Fibroblast of skin of left quadriceps (primary cell): ENCODE measurements around the gene MCRIP2.

Experiments used
- DNase-seq, 2 experiments: peaks; one replicate each; pipeline ENCODE4 v3.0.0-alpha.2; 2013; ENCODE audit warnings: low read depth in 2 of 2

Gene MCRIP2

DNA sequence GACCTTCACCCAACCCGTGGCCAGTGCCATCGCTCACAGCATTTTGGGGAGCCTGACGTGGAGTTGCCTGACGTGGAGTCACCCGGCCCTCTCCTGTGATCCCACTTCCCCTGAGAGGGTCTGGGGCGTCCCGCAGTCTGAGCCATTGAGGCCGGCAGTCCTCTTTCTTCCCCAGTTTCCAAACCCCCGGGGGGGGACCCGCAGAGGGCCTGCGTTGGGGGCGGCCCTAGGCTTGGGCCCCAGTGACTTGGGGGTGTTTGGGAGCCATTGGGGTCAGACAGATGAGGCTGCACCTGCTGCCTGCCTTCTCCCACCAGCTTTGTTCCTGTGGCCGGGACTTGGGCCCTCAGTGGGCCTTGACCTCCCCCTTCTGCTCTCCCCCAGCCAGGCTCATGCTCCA lies 28.0 kb downstream of the MCRIP2 start:
- DNase-seq = no peak

DNA sequence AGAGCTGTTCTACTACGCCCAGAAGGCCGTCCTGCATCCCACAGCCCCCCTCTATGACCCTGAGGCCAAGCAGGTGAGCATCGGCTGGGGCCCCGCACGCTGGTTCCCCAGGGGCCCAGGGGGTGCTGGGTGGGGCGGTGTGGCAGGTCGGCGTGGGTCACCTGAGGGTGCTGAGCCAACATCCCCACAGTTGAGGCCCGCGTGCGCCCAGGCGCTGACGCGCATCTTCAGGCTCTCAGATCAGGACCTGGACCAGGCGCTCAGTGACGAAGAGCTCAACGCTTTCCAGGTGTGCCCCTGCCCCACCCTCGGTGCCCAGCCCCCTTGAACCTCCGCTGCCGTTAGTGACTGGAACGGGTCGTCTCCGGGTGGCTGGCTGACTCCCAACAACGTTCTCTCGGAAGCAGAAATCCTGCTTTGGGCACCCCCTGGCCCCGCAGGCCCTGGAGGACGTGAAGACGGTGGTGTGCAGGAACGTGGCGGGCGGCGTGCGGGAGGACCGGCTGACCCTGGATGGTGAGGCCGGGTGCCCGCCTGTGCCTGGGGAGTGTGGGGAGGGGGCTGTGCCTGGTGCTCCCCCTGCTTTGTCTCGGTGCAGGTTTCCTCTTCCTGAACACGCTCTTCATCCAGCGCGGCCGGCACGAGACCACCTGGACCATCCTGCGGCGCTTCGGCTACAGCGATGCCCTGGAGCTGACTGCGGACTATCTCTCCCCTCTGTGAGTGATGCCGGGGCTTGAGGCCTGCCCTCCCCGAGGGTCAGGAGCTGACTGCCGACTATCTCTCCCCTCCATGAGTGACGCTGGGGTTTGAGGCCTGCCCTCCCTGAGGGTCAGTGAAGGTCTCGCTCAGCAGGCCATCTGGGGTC lies 29.1 kb downstream of the MCRIP2 start:
- no peak for DNase-seq

DNA sequence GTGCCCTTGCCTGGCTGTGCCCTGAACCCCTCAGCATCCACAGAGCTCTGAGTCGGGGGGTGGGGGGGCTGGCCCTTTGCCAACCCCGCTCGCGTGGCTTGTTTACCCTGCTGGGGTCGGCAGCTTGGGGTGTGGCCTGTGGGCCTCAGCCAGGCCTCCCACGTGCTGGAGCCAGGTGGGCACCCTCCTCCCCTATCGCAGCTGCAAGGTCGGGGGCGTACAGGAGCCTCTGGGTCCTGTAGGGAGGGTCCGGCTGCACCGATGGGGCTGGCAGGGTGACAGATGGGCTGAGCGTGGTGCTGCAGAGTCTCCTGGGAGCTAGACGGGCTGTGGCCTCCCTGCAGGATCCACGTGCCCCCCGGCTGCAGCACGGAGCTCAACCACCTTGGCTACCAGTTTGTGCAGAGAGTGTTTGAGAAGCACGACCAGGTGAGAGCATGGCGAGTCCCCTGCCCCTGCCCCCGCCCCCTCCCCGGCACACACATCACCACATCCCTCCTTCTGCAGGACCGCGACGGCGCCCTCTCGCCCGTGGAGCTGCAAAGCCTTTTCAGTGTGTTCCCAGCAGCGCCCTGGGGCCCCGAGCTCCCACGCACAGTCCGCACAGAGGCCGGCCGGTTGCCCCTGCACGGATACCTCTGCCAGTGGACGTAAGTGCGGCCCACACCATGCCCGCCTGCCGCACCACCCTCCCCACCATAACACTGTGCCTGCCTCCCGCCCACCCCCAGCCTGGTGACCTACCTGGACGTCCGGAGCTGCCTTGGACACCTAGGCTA lies 29.9 kb downstream of the MCRIP2 start:
- no peak for DNase-seq

DNA sequence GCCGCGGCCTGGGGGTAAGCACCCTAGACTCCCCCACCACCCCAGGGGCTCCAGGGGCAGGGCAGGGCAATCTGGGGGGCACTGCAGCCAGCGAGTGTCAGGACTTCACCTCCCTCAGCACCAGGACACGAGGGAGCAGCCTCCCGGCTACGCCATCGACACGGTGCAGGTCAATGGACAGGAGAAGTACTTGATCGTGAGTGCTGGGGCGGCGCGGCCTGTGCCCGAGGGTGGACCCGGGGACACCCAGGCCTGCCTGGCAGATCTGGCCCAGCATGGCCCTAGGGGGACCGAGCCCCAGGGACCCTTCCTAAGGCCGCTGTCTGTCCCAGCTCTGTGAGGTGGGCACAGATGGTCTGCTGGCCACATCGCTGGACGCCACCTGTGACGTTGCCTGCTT lies 30.7 kb downstream of the MCRIP2 start:
- DNase-seq = no peak

DNA sequence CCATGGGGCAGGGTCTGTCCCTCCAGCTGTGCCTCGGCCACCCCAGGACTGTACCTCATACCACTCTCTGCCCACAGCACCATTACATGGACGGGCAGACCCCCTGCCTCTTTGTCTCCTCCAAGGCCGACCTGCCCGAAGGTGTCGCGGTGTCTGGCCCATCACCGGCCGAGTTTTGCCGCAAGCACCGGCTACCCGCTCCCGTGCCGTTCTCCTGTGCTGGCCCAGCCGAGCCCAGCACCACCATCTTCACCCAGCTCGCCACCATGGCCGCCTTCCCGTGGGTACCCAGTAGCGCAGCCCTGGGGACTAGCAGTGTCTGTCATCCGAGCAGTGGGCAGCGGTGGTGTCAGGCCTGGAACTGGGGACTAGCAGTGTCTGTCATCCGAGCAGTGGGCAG lies 31.2 kb downstream of the MCRIP2 start:
- no peak for DNase-seq

DNA sequence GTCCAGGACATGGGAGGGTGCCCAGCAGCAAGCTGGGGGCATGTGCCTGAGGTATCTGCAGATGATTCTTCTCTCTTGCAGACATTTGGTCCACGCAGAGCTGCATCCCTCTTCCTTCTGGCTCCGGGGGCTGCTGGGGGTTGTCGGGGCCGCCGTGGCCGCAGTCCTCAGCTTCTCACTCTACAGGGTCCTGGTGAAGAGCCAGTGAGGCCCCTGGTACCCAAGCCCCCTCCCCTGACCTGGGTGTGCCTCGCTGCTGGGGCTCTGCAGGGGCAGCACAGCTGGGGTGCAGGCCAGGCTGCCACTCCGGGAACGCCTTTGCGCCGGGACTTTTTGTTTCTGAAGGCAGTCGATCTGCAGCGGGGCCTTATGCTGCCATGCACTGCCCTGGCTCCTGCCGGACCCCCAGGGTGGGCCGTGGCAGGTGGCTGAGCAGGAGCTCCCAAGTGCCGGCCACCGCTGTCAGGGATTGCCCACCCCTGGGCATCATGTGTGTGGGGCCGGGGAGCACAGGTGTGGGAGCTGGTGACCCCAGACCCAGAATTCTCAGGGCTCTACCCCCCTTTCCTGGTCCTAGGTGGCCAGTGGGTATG lies 31.9 kb downstream of the MCRIP2 start:
- no peak for DNase-seq

DNA sequence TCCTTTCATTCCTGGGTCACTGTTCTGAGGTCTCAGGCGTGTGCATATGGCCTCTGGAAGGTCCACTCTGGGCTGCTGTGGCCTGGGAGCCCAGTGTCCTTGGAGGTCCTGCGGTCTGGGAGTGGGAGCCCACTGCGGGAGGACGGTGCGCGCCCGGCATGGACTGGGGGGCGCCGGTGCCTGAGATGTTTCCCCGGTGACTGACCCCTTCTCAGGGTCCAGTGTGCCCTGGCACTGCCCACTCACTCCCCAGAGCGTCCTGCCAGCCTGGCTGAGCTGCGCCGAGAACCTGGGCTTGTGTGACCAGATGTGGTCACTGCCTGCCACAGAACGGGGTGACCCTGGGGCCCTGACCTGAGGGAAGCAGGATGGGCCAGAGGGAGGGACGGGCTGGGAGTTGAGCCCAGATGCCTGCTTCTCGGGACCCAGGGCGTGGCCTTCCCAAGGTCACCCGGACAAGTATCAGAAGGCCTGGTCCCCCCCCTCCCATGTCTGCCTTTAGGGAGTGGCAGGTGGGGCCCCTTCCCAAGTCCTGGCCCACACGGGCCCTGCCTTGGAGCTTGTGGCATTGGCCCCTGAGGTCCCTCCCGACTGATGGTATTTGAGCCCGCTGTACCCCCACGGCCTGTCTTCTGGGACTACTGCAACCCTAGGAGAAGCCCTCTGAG lies 32.7 kb downstream of the MCRIP2 start:
- DNase-seq = no peak

DNA sequence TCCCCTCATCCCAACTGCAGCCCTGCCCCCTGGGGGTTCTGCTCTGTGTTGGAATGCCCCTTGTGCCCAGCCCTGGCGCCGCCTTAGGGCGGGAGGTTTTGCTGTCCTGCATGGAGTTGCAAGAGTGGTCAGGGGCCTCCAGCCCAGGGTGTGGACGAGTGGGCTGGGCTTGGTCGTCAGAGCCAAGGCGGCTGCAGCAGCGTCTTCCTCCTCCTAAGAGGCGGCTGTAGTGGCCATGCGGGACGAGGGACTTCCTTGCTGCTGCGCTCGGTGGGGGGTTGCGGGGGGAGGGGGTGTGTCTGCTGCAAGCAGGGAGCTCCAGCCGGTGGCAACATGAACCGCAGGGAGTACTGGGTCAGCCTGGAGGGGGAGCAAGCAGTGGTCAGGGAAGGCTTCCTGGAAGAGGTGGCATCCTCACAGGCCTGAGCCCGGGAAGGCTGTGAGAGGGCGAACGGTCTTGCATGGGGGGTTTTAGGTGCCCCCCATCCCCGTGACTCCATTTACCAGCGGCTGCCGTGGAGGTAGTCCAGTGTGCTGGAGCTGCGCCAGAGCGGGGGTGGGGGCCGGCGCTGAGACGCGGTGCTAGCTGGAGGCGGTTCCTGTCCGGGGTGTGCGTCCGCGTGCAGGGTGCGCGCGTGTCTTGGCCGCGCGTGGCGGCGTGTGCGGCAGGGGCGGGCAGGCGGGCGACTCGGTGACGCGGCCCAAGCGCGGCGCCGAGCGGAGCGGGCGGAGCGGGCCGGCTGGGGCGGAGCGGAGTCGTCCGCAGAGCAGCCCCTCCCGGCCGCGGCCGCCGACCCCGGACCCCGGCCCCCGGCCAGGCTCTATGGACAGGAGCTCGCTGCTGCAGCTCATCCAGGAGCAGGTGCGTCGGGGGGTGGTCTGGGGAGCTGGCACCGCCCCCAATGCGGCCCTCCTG lies 33.6 kb downstream of the MCRIP2 start, which contains the start of gene RHBDL1:
TSS of gene RHBDL1 (plus strand) at position 704 of the 916 bp plus-strand sequence. CDS start at position 824, 120 bp downstream.
- no peak for DNase-seq

DNA sequence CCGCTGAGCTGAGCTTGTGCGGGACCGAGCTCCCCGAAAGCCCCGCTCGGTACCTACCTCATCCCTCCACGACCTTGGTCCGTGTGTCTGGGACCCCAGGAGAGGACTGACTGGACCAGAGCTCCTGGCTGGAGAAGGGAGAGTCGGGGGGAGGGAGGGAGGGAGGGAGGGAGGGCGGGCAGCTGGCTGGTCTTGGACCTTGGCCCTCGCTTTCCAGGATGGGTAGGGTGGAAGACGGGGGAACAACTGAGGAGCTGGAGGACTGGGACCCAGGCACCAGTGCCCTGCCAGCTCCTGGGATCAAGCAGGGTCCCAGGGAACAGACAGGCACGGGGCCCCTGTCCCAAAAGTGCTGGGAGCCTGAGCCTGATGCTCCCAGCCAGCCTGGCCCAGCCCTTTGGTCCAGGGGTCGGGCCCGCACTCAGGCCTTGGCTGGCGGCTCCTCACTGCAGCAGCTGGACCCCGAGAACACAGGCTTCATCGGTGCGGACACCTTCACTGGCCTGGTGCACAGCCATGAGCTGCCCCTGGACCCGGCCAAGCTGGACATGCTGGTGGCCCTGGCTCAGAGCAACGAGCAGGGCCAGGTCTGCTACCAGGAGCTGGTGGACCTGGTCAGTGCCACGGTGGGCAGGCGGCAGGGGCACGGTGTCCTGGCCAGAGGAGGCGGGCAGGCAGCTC lies 34.4 kb downstream of the MCRIP2 start:
- no peak for DNase-seq

DNA sequence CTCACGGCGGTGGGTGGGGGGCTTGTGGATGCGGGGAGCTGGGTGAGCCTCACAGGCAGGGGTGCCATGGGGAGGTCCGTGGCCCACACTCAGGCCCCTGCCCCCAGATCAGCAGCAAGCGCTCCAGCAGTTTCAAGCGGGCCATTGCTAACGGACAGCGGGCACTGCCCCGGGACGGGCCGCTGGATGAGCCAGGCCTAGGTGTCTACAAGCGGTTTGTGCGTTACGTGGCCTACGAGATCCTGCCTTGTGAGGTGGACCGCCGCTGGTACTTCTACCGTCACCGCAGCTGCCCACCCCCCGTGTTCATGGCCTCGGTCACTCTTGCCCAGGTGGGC lies 34.9 kb downstream of the MCRIP2 start:
- DNase-seq = no peak

DNA sequence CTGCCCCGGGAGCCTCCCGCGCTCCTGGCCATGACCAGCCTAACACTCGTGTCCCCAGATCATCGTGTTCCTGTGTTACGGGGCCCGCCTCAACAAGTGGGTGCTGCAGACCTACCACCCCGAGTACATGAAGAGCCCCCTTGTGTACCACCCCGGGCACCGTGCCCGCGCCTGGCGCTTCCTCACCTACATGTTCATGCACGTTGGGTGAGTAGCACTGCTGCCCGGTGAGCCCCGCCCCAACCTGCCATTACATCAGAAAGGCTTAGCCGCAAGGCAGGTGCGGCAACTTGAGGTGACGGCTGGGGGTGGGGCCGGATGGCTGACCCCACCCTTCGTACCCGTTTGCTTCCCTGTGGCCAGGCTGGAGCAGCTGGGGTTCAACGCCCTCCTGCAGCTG lies 35.3 kb downstream of the MCRIP2 start:
- DNase-seq = no peak

DNA sequence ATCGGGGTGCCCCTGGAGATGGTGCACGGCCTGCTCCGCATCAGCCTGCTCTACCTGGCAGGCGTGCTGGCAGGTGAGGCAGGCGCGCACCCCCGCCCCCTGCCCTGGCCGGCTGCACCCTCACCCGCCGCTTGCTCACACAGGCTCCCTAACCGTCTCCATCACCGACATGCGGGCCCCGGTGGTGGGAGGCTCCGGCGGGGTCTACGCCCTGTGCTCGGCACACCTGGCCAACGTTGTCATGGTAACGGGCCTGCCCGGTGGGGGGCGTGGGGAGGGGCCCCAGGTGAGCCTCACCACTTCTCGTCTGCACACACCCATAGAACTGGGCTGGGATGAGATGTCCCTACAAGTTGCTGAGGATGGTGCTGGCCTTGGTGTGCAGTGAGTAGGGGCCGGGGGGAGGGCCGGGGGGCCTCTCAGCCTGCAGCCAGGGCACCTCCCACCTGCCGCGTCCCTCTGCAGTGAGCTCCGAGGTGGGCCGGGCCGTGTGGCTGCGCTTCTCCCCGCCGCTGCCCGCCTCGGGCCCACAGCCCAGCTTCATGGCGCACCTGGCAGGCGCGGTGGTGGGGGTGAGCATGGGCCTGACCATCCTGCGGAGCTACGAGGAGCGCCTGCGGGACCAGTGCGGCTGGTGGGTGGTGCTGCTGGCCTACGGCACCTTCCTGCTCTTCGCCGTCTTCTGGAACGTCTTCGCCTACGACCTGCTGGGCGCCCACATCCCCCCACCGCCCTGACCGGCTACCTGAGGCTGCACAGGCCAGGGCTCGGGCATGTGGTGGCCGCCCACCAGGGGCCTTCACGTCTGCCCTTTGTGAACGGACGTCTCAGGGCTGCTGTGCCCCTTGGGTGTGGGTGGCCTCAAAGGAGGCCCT lies 35.9 kb downstream of the MCRIP2 start:
- DNase-seq = no peak

DNA sequence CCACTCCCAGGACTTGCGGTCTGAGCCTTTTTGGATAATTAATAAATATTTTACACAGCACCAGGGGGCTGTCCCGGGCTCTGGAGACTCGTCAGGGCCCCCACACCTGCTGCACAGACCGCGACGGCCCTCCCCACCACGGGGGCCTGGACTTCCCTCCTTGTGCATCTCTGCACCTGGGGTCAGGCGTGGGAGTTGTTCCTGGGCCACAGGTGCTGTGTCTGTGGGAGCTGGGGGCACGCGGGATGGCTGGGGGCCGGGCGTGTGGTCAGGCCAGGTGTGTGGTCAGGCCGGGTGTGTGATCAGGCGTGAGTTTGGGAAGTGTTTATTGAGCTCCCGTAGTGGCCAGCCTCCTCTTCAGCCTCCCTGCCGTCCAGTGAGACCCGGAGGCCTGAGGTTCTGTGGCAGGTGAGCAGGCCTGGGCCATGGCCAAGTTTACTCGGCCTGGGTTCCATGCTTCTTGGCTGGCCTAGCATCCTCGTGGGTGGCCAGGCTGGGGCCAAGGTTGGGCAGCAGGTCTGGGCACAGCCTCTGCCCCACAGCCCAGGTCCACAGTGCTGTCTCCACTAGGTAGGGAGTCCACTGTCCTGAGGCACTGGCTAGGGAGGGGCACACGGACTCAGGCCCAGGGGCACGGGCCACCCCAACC lies 36.7 kb downstream of the MCRIP2 start:
- no peak for DNase-seq

DNA sequence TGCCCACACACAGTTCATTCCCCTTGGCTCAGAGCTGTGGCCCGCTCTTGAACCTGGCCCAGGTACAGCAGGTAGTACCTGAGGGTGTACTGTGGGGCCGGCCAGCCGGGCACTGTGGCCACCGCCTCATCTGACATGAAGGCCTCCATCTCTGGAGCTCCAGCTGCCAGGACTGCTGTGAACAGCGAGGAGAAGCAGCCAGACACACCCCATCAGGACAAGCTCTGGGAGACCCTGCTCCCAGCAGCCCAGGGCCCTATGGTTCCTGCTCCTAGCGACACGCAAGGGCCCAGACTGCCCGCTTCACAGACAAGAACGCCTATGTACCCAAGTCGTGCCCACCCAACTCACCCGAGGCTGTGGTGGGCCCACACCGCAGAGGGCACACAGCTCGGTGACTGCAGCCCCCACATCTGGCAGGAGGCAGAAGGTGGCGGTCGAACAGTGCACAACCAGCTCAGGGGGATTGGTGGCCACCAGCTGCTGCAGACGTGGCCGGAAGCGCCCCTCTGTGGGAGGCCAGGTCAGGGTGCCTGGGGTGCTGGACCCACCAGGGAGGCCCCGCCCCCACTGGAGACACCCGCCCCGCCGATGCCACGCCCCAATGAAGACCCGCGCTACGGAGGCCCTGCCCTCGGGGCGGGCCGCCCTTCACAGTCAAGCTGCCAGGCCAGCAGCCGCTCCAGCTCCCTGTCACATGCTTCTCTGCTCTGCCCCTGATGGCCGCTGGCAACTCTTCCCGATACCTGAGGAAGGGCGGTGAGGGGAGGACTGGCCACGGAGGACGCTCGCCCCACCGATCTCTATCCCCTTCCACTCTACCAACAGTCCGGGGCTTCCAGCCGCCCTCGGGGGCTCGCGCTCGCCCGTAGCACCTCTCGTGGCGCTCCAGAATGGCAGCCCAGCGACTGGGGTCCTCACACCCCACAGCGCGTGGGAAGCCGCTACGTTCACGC lies 37.5 kb downstream of the MCRIP2 start:
- DNase-seq = no peak

DNA sequence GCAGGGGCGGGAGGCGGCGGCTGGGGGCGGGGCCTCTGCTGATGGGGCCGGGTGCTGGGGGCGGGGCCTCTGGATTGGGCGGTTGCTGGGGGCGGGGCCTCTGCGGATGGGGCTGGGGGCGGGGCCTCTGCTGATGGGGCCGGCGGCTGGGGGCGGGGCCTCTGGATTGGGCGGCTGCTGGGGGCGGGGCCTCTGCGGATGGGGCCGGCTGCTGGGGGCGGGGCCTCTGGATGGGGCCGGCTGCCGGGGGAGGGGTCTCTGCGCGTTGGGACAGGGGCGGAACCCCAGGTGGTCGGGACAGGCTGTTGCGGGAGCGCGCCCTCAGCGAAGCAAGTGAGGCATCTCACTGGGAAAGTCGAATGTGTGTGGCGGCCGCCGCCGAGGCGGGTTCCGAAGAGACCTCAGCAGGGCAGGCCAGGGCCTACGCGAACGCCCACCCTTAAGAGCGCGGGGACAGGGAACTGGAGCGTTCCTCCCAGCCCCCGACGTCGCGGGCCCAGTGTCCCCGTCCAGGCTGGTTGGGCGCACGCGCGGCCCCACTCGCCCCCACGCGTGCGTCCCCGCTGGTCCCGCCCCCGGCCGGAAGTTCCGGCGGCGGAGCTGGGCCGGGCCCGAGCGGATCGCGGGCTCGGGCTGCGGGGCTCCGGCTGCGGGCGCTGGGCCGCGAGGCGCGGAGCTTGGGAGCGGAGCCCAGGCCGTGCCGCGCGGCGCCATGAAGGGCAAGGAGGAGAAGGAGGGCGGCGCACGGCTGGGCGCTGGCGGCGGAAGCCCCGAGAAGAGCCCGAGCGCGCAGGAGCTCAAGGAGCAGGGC lies 38.4 kb downstream of the MCRIP2 start, which contains the start of gene STUB1:
TSS of gene STUB1 (plus strand) at position 597 of the 811 bp plus-strand sequence. CDS start at position 713, 116 bp downstream.
- peak; percentile 62 to 67 for DNase-seq

DNA sequence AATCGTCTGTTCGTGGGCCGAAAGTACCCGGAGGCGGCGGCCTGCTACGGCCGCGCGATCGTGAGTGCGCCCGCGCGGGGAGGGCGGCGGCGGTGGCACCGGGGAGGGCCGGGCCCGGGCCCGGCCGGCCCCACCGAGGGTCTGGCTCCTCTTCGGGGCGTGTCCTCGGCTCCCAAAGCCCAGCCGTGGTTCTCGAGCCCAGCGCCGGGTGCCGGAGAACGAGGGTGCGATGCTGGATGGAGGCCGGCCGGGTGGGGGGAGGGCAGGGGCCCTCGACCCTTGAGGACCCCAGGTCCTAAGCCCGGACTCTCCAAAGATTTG lies 39.0 kb downstream of the MCRIP2 start:
- no peak for DNase-seq
